Measurements from ENCODE around the gene ETNPPL.
"Not testable (repeated sequence)": the region's sequence is repeated elsewhere in the genome, so short reads cannot be mapped to it uniquely, and the experiment has no call there.

Gene ETNPPL

GRCh38 chr4:108754327-108754726 is 8.5 kb downstream of the ETNPPL start:
- DNase-seq, result no peak

GRCh38 chr4:108751321-108751720 is 11.5 kb downstream of the ETNPPL start:
- DNase-seq, result no peak

- DNase-seq, result no peak
Measured at GRCh38 chr4:108749119-108749518, 13.7 kb downstream of the ETNPPL start.

- no peak for DNase-seq
Measured at GRCh38 chr4:108746511-108746910, 16.3 kb downstream of the ETNPPL start.

GRCh38 chr4:108744307-108744706 is 18.5 kb downstream of the ETNPPL start:
- no peak for DNase-seq

- no peak for DNase-seq
Measured at GRCh38 chr4:108742451-108743420, 20.1 kb downstream of the ETNPPL start.

GRCh38 chr4:108738003-108738706 is 24.7 kb downstream of the ETNPPL start:
- DNase-seq, result no peak

GRCh38 chr4:108731006-108731405 is 31.8 kb downstream of the ETNPPL start:
- DNase-seq, result no peak

- no peak for DNase-seq
Measured at GRCh38 chr4:108730579-108730978, 32.3 kb downstream of the ETNPPL start.

- no peak for DNase-seq
Measured at GRCh38 chr4:108729731-108730130, 33.1 kb downstream of the ETNPPL start.

GRCh38 chr4:108725457-108725856 is 37.4 kb downstream of the ETNPPL start:
- no peak for DNase-seq

GRCh38 chr4:108717386-108717785 is 45.5 kb downstream of the ETNPPL start:
- no peak for DNase-seq

GRCh38 chr4:108716340-108716739 is 46.5 kb downstream of the ETNPPL start:
- DNase-seq, result no peak

- DNase-seq, result no peak
Measured at GRCh38 chr4:108714880-108715279, 48.0 kb downstream of the ETNPPL start.

- DNase-seq, result not testable (repeated sequence)
Measured at GRCh38 chr4:108710578-108710977, 52.3 kb downstream of the ETNPPL start.

GRCh38 chr4:108709722-108710121 is 53.1 kb downstream of the ETNPPL start:
- no peak for DNase-seq

GRCh38 chr4:108709234-108709633 is 53.6 kb downstream of the ETNPPL start:
- no peak for DNase-seq

GRCh38 chr4:108706289-108706688 is 56.6 kb downstream of the ETNPPL start:
- DNase-seq, result no peak

- DNase-seq, result no peak
Measured at GRCh38 chr4:108703966-108704365, 58.9 kb downstream of the ETNPPL start.

- no peak for DNase-seq
Measured at GRCh38 chr4:108703370-108703769, 59.5 kb downstream of the ETNPPL start.

- no peak for DNase-seq
Measured at GRCh38 chr4:108702960-108703359, 59.9 kb downstream of the ETNPPL start.

GRCh38 chr4:108700081-108700757 is 62.6 kb downstream of the ETNPPL start:
- no peak for DNase-seq

- DNase-seq, result no peak
Measured at GRCh38 chr4:108696160-108696559, 66.7 kb downstream of the ETNPPL start.
